Camera-type eye (tissue), 1 donor: Measurements from ENCODE around the gene GRIK3. TPM values are rescaled to one million over a fixed set of nuclear protein-coding genes. Genes with fewer than 3 reads are reported as not detected.

Source experiments
- total RNA-seq: library from RNA; depleted of rRNA; stranded (reverse); fragments of >200 nt; gene quantifications from one replicate; pipeline ENCODE4 v1.2.3, GENCODE V29; 2014

GRIK3 gene
- 28.5 TPM for total RNA-seq

DNA sequence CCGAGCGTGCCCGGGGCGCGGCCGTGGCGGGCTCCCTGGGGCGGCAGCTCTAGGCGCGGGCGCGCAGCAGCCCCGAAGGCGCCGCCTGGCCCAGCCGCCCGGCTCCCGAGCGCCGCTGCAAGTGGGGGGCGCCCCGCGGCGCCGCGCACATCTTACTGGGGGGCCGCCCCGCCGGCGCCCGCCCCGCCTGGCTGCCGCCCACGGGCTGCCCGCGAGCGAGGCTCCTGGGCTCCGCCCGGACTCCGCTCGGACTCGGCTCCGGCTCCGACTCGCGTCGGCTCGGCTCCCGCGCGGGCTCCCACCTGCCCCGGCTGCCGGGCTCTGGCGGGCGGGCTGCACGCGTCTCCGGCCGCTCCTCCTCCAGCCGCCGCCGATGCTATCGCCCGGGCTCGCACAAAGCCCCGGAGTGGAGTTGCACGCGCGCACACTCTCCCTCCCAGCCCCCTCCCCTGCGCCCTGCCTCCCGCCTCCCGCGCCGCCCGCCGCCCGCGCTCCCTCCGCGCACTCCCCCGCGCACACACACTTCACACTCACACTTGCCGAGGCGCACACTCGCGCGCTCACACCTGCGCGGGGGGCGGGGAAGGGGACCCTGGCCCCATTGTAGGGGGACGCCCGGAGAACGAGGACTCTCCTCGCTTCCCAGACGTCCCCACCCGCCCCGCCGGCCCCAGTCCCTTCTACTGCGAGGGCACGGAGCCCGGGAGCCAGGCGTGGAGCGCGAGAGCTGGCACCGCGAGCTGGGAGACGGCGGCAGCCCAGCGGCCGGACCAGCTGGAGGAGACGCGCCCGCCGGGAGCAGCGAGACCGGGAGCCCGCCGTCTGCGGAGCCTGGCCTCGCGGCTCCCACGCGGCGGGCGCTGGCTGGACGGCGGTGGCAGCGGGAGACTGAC is at the start of gene GRIK3:
GRIK3 (minus strand) TSS at position 395 of the 893 bp plus-strand sequence. CDS start 407 bp downstream, outside the sequence.

